KMS-11 (cell line): ENCODE results near the gene FLRT1.

Experiments
- H2AFZ ChIP-seq: fragments of 200-600 bp; sonication (generic); 2 replicates; pipeline ENCODE4 v1.6.1; 2016; ENCODE audit warnings: antibody characterized with exemption, mixed run types, low read depth
- H3K27ac ChIP-seq: fragments of 200-600 bp; sonication (generic); 2 replicates; pipeline ENCODE4 v1.6.1; 2016; ENCODE audit warnings: mild to moderate bottlenecking, mixed run types
- H3K27me3 ChIP-seq: fragments of 200-600 bp; sonication (generic); 2 replicates; pipeline ENCODE4 v1.6.1; 2017; ENCODE audit warnings: mild to moderate bottlenecking, low read depth, mixed run types, moderate library complexity; ENCODE audit not compliant: insufficient read depth
- H3K36me3 ChIP-seq: fragments of 200-600 bp; sonication (generic); 2 replicates; pipeline ENCODE4 v1.6.1; 2017; ENCODE audit warnings: mild to moderate bottlenecking, mixed run types; ENCODE audit not compliant: insufficient read depth
- H3K4me1 ChIP-seq: fragments of 200-600 bp; sonication (generic); 2 replicates; pipeline ENCODE4 v1.6.1; 2016; ENCODE audit warnings: mild to moderate bottlenecking, low read depth, mixed run types; ENCODE audit not compliant: poor library complexity, severe bottlenecking
- H3K4me2 ChIP-seq: fragments of 200-600 bp; sonication (generic); 2 replicates; pipeline ENCODE4 v1.7.0; 2016; ENCODE audit warnings: mild to moderate bottlenecking, mixed run types
- H3K4me3 ChIP-seq: fragments of 200-600 bp; sonication (generic); IDR thresholded peaks from 2 replicates; pipeline ENCODE4 v1.6.1; 2017; ENCODE audit warnings: low read depth, low read length, mixed read lengths; ENCODE audit not compliant: insufficient read depth
- H3K79me2 ChIP-seq: fragments of 200-600 bp; sonication (generic); 2 replicates; pipeline ENCODE4 v1.6.1; 2016; ENCODE audit warnings: low read depth, mixed run types; ENCODE audit not compliant: insufficient read depth
- H3K9ac ChIP-seq: fragments of 200-600 bp; sonication (generic); 2 replicates; pipeline ENCODE4 v1.6.1; 2016; ENCODE audit warnings: mild to moderate bottlenecking, mixed run types
- H4K20me1 ChIP-seq: fragments of 200-600 bp; sonication (generic); 2 replicates; pipeline ENCODE4 v1.6.1; 2016; ENCODE audit warnings: mild to moderate bottlenecking, mixed run types; ENCODE audit not compliant: insufficient read depth
- CTCF ChIP-seq: fragments of 200-600 bp; sonication (generic); conservative IDR thresholded peaks from 2 replicates; pipeline ENCODE4 v1.6.1; 2017; ENCODE audit warnings: low read depth, mild to moderate bottlenecking, antibody characterized with exemption, low read length, moderate library complexity, mixed read lengths

The FLRT1 gene

GRCh38 chr11:64035576-64035975 lies at the start of gene FLRT1:
Gene FLRT1 (plus strand): TSS chr11:64035931. CDS start chr11:64116268, 80,337 bp downstream.
- H3K4me1 ChIP-seq: no peaks in the 10 kb centered on the region
- no peak within 1 kb of the TSS for H3K27ac ChIP-seq
- H4K20me1 ChIP-seq: no peaks in the 10 kb centered on the region
- no peak within 1 kb of the TSS for H2AFZ ChIP-seq
- no peaks in the 10 kb centered on the region for H3K36me3 ChIP-seq
- no peaks in the 10 kb centered on the region for H3K79me2 ChIP-seq
- H3K4me2 ChIP-seq: no peak within 1 kb of the TSS
- TF ChIP-seq CTCF: no peak
- no peaks in the 10 kb centered on the region for H3K27me3 ChIP-seq
- no peak within 1 kb of the TSS for H3K9ac ChIP-seq
- no peak within 1 kb of the TSS for H3K4me3 ChIP-seq

DNA sequence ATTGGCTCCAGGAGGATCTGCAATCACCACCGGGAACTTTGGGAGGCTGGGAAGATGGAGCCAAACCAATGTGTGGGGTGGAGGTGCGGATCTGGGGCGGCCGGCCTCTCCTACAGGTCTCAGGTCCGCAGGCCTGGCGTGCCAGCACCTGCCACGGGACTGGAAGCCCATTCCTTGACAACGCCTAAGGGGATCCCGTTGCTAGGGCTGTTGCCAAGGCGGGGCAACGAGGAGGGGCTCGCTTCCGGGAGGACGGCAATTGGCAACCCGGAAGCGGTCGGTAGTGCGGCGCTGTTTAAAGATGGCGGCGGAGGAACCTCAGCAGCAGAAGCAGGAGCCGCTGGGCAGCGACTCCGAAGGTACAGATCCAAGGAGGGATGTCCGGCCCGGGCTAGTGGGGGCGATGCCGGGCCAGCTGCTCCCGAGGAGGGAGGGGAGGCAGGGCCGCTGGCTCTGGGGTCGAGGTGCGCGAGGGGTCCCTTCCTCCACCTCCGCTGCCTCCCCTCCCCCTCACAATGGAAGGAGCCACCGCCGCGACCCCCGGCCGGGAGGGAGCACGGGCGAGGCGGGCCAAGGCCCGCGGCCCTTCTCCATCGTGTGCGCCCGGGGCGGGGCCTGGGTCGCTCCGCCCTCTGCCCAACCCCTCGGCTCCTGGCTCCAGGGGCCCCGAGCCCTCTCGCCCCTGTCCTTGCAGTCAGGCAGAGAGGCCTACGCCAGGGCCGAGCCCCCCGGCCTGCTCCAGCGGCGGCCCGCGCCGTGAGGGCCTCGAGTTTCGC lies 49.4 kb upstream of the FLRT1 start, which contains the start of gene OTUB1:
OTUB1 (plus strand) TSS at position 283 of the 776 bp plus-strand sequence; CDS start at position 302, 19 bp downstream.
- Histone ChIP-seq H2AFZ (peak within 1 kb of the TSS; percentile 95), H3K27me3 (no peaks in the 10 kb centered on the region), H3K9ac (peak within 1 kb of the TSS; percentile 77), H3K36me3 (no peaks in the 10 kb centered on the region), H3K27ac (peak within 1 kb of the TSS; percentile 64), H4K20me1 (no peaks in the 10 kb centered on the region), H3K4me2 (peak within 1 kb of the TSS; percentile 94), H3K4me1 (peaks cover 19% of the 10 kb centered on the region), H3K4me3 (peak within 1 kb of the TSS; percentile 29), H3K79me2 (peaks cover 17% of the 10 kb centered on the region)
- TF ChIP-seq CTCF: no peak

DNA sequence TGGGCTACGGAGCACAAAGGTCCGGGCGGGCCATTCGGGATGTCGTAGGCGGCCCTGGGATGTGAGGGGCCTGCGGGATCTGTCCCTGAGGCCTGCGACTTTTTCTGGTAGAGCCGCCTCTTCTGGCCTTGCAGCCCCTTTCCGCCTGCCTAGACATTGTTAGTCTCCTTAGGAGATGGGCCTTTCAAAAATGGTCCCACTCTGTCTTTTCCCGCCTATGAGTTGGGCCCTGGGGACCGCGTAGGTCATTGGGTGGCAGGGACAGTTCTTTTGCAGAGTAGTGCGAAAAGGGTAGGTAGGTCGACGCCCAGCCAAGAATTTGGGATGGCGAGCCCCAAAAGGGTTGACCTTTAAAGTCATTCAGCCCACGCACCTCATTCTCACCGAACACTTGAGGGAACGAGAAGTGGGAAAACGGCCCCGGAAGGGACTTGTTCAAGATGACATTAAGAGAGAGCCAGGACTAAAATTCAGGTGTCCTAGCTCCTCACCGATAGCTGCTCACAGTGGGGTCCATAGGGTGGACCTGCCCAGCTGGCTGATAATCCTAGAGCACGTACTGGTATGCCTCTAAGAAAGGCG lies 48.7 kb upstream of the FLRT1 start:
- Histone ChIP-seq H3K79me2 (peaks cover 17% of the 10 kb centered on the region), H3K4me3 (no peak overlapping the region), H3K9ac (peak overlapping the region; percentile 77; the same call in 1 of the 2 replicates), H3K27ac (peak overlapping the region; percentile 64; the same call in 1 of the 2 replicates), H3K4me1 (peaks cover 19% of the 10 kb centered on the region), H3K36me3 (no peaks in the 10 kb centered on the region), H3K4me2 (peak overlapping the region; percentile 94), H2AFZ (no peak overlapping the region), H3K27me3 (no peaks in the 10 kb centered on the region), H4K20me1 (no peaks in the 10 kb centered on the region)
- no peak for TF ChIP-seq CTCF

DNA sequence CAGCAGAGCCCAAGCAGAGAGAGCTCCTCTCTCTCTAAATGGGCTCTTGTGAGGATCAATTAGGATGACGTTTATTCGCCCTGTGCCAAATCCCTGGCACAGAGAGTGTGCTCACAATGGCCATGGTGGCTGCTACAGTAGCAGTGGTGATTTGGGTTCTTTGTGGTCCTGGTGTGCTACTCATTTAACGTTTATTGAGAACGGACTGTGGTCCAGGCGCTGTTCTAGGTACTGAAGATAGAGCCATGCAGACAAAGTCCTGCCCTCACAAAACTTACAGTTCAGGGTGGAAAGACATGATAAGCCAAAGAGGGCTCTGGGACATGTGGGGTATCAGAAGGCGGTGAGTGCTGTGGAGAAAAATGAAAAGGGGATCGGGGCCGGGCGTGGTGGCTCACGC lies 44.2 kb upstream of the FLRT1 start:
- no peak overlapping the region for H3K4me3 ChIP-seq
- no peak for TF ChIP-seq CTCF
- no peaks in the 10 kb centered on the region for H3K36me3 ChIP-seq
- H3K27me3 ChIP-seq: no peaks in the 10 kb centered on the region
- no peak overlapping the region for H3K4me2 ChIP-seq
- H3K9ac ChIP-seq: no peak overlapping the region
- H3K27ac ChIP-seq: no peak overlapping the region
- no peak overlapping the region for H2AFZ ChIP-seq
- H3K79me2 ChIP-seq: peaks cover 14% of the 10 kb centered on the region
- no peaks in the 10 kb centered on the region for H4K20me1 ChIP-seq
- H3K4me1 ChIP-seq: peaks cover 13% of the 10 kb centered on the region
